ENCODE results near the gene HPS3.

Gene HPS3

DNA sequence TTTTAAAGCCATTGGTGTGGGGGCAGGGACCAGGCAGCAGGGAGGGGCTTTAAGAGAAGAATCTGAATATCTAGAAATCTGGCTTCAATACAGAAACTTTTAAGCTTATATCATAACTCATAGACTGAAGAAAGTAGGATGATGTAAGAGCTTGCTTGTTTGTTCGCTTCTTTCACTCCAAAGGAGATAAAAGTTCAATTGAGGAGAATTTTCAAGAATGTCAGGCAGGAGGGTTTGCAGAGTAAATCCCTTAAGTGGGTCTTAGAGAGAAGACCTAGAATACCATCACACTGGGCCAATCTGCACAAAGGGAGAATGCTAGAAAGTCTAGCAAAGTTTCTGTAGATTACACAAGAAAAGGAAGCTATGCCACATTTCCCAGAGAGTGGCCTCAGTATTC is 39.0 kb upstream of the HPS3 start:
- Histone ChIP-seq H3F3A (ENCODE audit: insufficient read depth, low read length) (no peaks in the 10 kb centered on the region), H3K4me2 (ENCODE audit: low read depth, low read length) (no peak overlapping the region), H2AFZ (ENCODE audit: low read length) (no peak overlapping the region), H3K27me3 (replicated peaks; ENCODE audit: insufficient read depth, low read length) (no peaks in the 10 kb centered on the region), H3K9me3 (replicated peaks; ENCODE audit: insufficient read depth, low read length) (no peaks in the 10 kb centered on the region), H3K9ac (ENCODE audit: low read length) (no peak overlapping the region), H3K9me2 (replicated peaks; ENCODE audit: insufficient read depth, low read length) (no peaks in the 10 kb centered on the region), H3K36me3 (replicated peaks; ENCODE audit: insufficient read depth, low read length) (no peaks in the 10 kb centered on the region), H3K27ac (ENCODE audit: low read length) (no peak overlapping the region), H3K4me3 (ENCODE audit: low read length) (no peak overlapping the region), H3K4me1 (ENCODE audit: low read length) (peaks cover 4% of the 10 kb centered on the region; the same call in 1 of the 2 replicates), H4K20me1 (ENCODE audit: insufficient read depth, low read length) (no peaks in the 10 kb centered on the region), H3K79me2 (ENCODE audit: low read length) (0 out of 2 replicates have a peak, but pooled peaks cover 1% of the 10 kb centered on the region)
- DNase-seq = no peak
- TF ChIP-seq, protein P1, sequence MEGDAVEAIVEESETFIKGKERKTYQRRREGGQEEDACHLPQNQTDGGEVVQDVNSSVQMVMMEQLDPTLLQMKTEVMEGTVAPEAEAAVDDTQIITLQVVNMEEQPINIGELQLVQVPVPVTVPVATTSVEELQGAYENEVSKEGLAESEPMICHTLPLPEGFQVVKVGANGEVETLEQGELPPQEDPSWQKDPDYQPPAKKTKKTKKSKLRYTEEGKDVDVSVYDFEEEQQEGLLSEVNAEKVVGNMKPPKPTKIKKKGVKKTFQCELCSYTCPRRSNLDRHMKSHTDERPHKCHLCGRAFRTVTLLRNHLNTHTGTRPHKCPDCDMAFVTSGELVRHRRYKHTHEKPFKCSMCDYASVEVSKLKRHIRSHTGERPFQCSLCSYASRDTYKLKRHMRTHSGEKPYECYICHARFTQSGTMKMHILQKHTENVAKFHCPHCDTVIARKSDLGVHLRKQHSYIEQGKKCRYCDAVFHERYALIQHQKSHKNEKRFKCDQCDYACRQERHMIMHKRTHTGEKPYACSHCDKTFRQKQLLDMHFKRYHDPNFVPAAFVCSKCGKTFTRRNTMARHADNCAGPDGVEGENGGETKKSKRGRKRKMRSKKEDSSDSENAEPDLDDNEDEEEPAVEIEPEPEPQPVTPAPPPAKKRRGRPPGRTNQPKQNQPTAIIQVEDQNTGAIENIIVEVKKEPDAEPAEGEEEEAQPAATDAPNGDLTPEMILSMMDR (IDR thresholded peaks at IDR 0.05; ENCODE audit: low read length) = no peak
- TF ChIP-seq EZH2phosphoT487 (IDR thresholded peaks at IDR 0.05; ENCODE audit: low read length) (no peak), EZH2 (optimal IDR thresholded peaks at IDR 0.05; ENCODE audit: low read depth, low read length) (no peak)

DNA sequence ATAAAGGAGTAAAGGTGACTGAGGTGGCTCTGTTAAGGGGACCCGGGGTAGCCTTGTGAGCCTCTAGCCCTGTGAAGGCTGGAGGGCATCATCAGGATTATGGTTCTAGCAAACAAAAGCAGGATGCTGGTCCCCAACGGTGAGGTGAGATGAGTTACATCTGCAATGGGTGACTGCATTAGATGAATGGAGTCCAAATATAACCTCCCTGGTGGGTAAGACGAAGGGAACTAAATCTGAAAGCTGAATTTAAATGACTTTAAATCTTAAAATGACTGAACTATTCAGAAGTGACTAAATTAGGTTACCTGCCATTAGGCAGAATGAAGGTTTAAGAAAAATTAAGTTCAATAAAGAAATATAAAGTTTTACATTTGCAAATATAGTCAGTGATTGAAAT is 38.5 kb upstream of the HPS3 start:
- TF ChIP-seq EZH2 (optimal IDR thresholded peaks at IDR 0.05; ENCODE audit: low read depth, low read length) (no peak), EZH2phosphoT487 (IDR thresholded peaks at IDR 0.05; ENCODE audit: low read length) (no peak)
- TF ChIP-seq, protein P1 (IDR thresholded peaks at IDR 0.05; ENCODE audit: low read length) = no peak
- Histone ChIP-seq H3K4me2 (ENCODE audit: low read depth, low read length) (no peak overlapping the region), H3K4me1 (ENCODE audit: low read length) (peaks cover 4% of the 10 kb centered on the region; the same call in 1 of the 2 replicates), H3K4me3 (ENCODE audit: low read length) (no peak overlapping the region), H3K27ac (ENCODE audit: low read length) (no peak overlapping the region), H3K36me3 (replicated peaks; ENCODE audit: insufficient read depth, low read length) (no peaks in the 10 kb centered on the region), H3K9me2 (replicated peaks; ENCODE audit: insufficient read depth, low read length) (no peaks in the 10 kb centered on the region), H2AFZ (ENCODE audit: low read length) (no peak overlapping the region), H3K9ac (ENCODE audit: low read length) (no peak overlapping the region), H3K79me2 (ENCODE audit: low read length) (no peaks in the 10 kb centered on the region), H3F3A (ENCODE audit: insufficient read depth, low read length) (no peaks in the 10 kb centered on the region), H4K20me1 (ENCODE audit: insufficient read depth, low read length) (no peaks in the 10 kb centered on the region), H3K27me3 (replicated peaks; ENCODE audit: insufficient read depth, low read length) (no peaks in the 10 kb centered on the region), H3K9me3 (replicated peaks; ENCODE audit: insufficient read depth, low read length) (no peaks in the 10 kb centered on the region)
- DNase-seq = no peak

DNA sequence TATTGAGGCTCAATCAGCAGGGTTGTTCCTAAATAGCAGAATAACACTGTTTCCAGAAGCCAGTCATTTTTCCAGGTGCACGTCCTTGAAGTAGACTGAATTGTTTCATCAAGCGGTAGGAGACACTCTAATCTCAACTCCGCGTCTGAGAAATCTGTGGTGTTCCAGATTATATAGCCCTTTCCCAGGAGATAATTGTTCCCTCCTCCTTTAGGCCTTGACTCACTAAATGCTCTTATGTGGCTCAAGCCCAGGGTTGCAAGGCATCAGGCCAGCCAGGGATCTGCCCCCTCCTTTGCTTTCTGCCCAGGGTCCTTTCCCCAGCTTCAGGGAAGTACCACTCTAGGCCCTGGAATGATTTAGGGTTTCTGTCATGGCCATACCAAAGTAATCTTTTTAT is 37.5 kb upstream of the HPS3 start:
- Histone ChIP-seq H4K20me1 (ENCODE audit: insufficient read depth, low read length) (no peaks in the 10 kb centered on the region), H3F3A (ENCODE audit: insufficient read depth, low read length) (no peaks in the 10 kb centered on the region), H3K9me2 (replicated peaks; ENCODE audit: insufficient read depth, low read length) (no peaks in the 10 kb centered on the region), H3K9me3 (replicated peaks; ENCODE audit: insufficient read depth, low read length) (no peaks in the 10 kb centered on the region), H2AFZ (ENCODE audit: low read length) (no peak overlapping the region), H3K27me3 (replicated peaks; ENCODE audit: insufficient read depth, low read length) (no peaks in the 10 kb centered on the region), H3K9ac (ENCODE audit: low read length) (no peak overlapping the region), H3K4me2 (ENCODE audit: low read depth, low read length) (no peak overlapping the region), H3K4me3 (ENCODE audit: low read length) (no peak overlapping the region), H3K36me3 (replicated peaks; ENCODE audit: insufficient read depth, low read length) (no peaks in the 10 kb centered on the region), H3K4me1 (ENCODE audit: low read length) (no peaks in the 10 kb centered on the region), H3K27ac (ENCODE audit: low read length) (no peak overlapping the region), H3K79me2 (ENCODE audit: low read length) (no peaks in the 10 kb centered on the region)
- no peak for DNase-seq
- TF ChIP-seq EZH2phosphoT487 (IDR thresholded peaks at IDR 0.05; ENCODE audit: low read length) (no peak), EZH2 (optimal IDR thresholded peaks at IDR 0.05; ENCODE audit: low read depth, low read length) (no peak)
- TF ChIP-seq, protein P1 (IDR thresholded peaks at IDR 0.05; ENCODE audit: low read length) = no peak
